ENCODE data around the gene ASCC3.

ASCC3 gene

DNA sequence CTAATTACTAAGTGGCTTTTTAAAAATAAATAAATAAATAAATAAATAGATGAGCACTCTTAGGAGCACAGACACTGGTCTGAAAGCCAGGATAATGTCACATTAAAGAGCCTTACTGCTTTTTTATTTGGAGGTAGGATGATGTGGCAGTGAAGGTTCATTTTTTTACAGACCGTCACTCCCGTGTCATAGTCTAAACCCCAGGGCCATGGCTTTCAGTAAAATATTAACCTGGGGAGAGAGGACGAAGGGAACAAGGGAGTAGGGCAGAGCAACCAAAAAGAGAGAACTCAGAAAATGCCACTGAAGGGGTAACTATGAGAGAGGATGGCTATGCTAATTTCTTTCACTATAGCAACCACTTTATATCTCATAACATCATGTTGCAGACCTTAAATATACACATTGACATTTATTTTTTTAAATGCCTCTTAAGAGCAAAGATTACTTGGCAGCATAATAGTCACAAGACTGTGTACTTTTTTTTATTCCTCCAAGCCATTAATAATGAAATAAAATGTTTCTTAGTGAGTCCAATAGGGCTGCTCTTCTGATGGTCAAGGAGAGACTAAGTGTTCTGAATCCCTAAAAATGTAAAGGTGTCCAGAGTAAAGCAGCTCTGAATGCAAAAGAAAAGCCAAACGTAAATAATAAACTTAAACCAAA is 315.6 kb downstream of the ASCC3 start:
- no peak for DNase-seq

DNA sequence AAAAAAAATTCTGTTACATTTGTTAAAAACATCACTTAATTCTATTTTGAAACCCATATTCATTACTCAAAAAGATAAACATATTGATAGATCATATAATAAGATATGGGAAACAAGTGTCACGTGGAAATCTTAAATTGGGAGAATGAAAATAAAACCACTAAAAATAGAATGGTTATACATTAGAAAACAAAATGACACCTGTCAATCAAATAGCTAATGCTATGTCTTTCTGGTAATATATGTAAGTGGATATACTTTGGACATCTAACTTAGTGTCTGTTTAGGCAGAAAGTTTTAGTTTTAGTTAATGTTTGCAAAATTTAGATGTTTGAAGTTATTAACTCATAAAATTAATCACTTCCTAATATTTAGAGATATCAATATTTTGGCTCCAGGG is 321.3 kb downstream of the ASCC3 start:
- no peak for DNase-seq

DNA sequence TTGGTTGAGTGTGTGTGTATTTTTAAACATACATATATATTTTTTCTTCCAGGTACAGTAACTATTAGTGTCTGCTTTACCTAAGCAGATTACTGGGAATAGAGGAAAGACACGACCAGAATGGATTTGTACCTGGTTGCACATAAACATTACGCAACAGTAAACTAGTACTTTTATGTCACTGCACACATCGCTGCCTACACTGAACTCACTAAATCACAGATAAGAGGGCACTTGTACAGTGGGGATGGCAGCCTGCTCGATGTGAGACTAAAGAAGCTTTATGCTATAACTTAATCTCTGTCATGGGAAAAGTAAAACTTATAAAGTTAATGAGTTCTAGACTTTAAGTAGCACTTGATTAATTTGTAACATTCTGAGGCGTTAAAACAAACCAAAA is 326.9 kb downstream of the ASCC3 start:
- DNase-seq, result no peak

DNA sequence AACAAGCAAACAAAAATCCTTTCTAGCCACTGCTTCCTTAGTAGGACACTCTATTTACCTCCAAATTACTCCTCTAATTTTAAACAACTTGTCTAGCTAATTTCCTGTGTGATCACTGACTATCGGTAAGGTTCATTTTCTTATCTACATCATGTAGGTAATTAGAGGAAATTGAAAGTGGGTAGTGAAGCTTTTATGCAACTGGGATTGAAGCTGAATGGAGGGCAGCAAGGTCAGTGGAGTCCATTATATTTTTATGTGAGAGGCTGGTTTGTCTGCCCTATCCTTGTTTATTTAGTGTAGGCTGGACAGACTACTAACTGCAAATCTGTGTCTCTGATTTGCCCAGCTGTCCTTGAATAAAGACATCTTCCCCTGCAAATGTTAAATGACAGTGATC is 327.9 kb downstream of the ASCC3 start:
- no peak for DNase-seq

DNA sequence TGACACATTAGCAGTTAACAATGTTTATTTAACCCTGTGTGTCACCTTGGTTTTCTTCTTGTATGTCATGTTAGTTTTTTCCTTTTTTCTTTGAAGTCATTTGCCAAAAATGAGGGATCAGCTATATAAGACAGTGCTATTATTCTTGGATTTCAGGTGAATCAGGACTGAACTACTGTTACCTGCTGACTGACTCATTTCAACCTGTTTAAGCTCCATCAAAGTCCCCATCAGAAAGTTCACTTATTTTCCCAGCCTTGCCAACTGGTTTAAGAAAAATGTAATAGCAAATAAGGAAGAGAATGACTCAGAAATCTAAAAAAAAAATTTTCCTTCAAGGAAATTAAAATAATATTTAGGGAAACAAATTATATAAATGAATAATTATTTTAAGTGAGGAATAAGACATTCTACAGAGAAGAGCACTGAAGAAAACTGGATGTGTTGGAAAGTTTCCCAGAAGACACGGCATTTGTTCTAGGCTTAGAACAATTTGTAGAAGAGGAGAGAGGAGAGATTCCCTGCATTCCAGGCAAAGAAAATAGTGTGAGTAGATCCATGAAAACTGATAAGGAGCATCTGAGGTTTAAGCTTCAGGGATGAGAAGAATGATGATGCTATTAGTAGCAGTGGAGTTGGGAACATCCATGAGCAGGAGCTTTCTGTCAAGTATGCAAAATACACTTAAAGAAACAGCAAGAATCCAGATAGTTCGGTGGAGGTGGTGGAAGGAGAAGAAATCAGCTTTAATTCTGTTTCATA is 331.5 kb downstream of the ASCC3 start:
- DNase-seq, result no peak

DNA sequence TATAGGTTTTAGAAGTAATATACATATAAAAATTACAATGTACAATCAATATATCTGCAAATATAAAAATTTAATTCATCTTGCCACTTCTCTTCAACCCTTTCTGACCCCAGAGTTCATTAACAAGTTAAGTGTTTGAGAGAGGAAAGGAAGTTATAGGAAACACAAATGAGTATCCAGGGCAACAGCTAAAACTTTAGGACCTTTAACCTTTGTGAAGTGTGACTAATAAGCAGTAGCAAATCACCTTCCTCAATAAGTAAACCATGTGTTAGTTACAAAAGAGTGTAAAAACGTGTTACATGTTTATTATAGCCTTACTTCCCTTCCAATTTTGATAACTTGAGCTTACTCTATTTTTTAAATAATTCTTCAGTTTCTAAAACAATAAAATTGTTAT is 343.0 kb downstream of the ASCC3 start:
- no peak for DNase-seq

DNA sequence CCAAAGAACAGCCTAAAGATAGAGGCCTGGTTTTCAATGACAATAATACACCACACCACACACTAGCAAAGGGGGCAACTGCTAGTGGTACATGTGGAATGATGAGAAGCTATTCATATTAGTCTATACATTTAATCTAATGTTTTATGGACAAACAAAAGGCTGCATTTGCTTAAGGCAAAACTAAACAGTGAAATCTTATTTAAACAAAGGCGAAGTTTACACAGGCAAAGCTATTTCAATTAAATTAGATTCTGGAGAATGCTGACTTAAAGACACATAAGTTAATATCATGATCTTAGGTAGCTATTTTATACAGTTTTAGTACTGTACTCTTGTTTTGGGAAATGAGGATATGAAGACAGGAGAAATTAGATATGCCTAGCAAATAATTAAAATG is 362.5 kb downstream of the ASCC3 start:
- DNase-seq, result no peak

DNA sequence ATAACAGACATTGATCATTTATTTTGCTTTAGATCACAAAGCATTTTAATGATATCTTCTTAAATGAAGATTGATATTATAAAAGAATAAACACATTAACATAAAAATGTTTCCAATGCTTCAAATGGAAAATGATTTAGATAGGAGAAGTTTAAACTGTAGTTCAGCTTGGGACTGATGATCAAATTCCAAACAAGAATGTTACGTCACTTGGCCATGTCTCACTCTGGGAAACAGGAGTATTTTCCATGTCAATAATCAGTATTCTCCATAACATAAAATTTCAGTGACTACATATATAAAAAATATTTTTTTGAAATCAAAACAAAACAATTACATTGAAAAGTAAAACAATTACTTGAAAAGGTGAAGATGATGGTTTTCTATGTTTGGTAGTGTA is 363.5 kb downstream of the ASCC3 start:
- DNase-seq, result no peak

DNA sequence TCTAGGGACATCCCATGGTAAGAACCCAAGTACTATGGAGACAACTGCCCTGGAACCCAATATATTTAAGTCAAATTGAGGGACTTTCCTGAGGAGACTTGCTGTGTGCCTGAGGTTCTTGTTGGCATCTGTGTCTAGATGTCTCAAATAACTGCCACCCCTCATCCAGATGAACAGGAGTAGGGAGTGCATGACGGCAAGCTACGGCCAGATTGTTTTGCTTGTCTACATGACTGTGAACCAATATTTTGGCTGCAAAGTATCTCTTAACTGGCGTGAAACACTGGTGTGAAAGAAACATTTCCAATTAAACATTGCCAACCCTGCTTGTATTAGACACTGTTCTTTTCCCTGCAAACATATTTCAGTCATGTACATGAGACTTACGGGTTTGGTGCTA is 364.0 kb downstream of the ASCC3 start:
- no peak for DNase-seq

DNA sequence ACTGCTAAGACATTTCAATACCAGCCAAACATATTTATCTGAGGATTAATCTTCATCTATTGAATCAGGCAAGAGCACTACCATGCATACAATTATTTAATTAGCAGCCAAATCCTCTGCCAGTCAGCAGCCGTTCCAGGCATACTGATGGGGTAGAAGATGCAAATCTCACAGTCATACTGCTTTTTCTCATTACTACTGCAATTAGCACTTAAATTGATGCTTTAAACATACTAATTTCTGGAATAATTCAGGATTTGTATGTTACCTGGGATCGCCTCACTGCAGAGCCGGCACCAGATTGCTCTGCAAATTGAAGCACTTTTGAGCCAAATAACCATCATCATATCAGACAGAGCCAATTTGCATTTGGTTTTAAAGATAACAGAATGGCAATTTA is 366.5 kb downstream of the ASCC3 start:
- DNase-seq, result no peak

DNA sequence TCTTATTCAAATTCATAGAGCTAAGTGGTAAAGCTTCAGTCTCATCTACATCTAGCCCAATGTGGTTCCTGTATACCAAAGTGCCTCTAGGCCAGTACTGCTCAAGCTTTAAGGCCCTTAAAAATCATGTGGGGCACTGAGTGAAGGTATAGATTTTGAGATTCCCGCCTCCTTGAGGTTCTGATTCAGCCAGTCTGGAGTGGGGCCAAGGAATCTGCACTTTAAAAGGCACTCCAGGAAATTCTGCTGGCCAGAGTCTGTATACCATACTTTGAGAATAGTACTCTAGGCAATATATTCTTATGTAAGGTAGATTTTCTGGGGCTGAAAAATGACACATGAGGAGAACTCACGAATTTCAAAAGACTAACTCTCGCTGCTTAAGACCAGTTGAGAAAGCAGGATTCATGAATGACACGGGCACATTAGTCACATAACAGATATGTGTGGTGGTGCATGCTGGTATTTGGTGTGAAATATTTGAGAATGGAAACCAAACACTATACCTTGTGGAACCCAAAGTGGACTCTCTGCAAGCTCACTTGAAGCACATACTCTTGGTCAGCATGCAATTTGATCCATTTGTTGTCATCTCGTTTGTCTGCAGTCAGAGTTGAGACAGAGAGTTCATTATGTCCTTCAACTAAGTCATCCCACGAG is 368.8 kb downstream of the ASCC3 start:
- no peak for DNase-seq

DNA sequence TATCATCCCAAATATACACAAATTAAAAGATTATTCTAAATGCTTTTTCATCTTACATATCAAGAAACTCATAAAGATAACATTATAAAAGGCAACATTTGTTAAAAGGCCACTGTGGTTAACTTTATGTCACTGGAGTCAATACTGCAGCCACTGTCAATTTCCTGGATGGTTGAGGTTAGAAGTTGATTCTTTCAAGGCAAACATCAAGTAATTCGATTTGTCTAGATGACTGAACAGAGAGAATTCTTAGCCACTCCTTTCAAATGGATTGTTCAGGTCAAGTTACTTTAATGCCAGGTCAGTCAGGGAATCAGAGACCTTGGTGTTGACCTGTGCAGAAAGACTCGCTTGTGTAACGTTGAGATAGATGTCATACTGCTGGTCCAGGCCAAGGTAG is 372.0 kb downstream of the ASCC3 start:
- no peak for DNase-seq

DNA sequence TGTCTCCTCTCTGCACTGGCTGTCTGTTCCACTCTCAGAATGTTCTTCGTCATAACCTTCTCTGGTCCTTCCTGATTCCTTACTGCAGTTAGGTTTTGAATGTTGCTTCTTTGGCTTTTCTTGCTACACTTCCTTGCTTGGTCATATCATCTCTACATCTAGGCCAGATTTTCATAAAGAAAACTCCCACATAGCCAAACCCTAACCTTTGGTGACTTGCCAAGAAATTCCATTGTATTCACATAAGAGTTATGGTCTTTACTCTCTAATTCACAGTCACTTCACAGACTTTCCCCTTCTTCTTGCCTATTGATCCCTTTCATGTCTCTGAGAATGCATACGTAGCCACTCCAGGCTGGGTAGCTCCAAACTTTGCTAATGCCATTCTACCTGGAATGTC is 374.5 kb downstream of the ASCC3 start:
- DNase-seq, result no peak

DNA sequence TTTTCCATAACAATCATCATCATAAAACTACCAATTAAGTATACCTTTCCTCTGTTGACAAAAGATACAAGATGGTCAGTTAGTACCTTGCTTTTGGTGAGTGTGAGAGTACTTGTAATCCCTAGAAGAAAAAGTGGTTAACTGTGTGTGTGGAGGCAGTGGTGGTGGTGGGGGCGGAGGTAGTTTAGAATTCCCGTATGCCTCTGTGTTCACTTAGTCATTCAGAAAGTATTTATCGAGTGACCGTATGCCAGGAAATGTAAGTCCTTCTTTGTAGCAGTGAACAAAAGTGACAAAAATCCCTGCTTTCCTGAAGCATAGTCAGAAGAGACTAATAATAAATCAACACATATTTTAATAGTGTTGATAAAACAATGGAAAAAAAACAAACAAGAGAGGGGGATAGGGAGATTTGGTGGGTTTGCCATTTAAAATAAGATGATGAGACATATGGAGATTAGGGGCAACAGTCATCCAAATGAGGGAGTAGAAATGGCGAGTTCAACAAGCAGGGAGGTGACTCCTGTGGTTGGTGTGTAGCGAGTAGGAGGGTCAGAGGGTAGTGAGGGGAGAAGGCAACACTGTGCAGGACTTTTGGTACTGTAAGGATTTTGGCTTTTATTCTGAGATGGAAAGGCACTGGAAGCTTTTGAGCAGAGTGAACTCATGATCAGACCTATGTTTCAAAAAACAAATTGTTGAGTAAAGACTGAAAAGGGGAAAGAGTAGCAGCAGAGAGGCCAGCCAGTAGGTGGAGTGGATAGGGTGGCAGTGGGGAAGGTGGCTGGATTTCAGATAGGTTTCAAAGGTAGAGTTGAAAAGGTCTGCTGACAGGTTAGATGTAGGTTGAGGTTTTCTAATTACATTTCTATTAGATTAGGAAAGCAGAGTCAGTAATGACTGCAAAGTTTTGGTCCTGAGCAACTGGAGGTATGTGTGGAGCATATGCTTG is 376.1 kb downstream of the ASCC3 start:
- DNase-seq, result no peak

DNA sequence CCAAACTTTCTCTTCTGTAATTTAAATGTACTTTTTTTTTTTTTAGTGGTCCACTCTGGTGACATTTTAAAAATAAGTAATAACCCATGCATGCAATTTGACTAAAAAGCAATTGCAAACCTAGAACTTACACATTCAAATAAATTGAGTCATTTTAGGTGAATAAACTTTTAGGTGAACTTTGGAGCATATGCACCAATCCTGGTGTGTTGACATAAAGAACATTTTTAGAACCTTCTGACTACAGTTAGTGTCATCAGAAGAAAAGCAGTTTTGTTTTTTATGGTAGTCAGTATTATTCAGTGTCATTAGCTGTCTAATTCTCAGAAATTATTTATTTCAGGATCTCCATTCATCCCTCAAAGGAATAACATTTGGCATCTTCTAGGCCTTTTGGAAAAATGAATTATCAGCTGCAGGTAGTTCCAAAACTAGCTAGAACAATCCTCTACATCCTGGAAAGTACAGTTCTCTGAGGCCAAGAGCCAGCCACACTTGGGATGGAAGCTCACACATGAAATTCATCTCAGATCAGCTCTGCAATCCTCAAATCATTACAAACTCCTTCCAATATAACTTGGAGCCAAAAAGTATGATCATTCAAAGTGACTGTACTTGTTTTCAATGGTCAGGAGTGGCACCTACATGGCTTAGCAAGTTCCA is 378.0 kb downstream of the ASCC3 start:
- no peak for DNase-seq

DNA sequence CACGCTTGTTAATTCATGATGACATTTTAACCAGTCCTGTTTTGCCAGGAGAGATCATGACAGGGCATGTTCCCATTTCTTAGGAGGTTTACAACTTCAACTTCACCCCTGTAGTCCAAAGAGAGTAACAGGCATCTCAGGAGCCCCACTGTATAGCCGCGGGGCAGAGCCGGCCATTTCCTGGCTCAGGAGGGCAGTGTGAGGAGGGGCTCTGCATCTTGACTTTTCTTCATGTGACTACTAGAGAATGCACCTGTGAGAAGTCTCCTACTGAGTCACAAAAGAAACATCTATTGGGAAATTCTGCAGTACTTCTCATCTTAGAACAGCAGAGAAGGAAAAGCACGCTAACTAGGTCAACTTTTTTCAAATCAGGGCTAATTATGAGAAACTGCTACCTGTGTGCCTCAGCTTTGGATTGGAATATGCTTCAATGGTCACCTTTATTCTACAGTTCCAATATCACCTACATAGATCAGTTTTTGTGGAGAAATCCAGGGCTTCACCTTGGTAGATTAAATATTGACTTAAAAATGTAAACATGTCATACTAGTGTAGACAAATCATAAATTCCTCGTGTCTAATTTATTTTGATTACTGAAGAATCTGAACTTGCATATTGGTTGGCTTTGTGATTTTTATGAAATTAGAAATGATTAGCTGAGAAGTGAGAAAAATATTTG is 387.8 kb downstream of the ASCC3 start:
- DNase-seq, result no peak

DNA sequence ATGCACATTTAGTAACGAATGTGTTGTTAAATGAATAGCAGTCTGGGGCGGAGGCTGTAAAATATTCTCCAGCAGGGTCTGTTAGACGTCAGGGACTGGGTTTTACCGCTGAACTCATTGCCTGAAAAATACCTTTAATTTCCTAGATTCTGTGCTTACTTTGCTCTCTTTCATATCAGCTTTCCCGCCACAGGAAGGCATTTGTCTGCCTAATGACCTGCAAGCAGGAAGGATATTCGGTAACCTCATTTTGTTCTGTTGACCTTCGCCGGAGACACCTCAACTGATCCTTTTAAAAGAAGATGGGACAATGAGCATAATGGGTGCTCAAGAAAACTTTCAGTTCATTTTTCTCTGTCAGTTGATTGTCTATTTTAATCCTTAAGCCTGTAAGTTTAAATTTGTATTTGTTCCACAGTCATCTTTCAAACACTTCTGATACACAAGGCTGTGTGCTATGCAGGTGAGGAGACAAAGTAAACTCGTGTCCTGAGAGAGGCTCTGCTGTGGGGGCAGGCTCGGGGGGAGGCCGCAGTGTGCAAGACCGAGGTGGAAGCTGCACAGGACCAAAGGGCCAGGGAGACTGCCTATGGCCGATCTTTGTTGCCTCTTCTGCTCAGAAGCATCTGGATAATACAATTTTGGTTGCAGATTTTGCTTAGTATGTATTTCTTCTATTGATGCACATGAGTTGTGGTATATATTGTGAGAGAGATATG is 389.0 kb downstream of the ASCC3 start:
- DNase-seq, result no peak

DNA sequence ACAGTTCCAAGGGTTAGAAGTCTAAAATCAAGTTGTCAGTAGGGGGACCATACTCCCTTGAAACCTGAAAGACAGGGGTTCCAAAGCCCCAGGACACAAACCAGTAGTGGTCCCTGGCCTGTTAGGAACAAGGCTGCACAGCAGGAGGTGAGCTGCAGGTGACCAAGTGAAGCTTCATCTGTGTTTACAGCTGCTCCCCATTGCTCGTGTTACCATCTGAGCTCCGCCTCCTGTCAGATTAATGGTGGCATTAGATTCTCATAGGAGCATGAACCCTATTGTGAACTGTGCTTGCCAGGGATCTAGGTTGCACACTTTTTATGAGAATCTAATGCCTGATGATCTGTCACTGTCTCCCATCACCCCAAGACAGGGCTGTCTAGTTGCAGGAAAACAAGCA is 391.1 kb downstream of the ASCC3 start:
- no peak for DNase-seq

DNA sequence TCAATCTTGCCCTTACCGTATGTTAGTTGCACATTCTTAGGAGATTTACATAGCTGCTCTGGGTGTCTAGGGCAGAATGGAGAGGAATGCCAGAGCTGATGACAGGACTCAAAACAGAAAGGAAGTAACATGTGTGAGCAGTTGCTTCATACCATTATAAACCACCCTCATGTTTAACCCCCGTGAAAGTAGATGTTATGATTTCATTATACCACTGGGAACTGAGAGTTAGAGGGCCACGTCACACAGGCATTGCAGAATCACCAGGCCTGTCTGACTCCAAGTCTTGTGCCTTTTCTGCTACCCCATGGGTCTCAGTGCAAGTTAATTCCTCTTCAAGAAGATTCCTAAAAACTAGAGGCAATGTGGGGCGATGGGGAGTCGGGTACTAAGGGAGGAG is 392.9 kb downstream of the ASCC3 start:
- no peak for DNase-seq

DNA sequence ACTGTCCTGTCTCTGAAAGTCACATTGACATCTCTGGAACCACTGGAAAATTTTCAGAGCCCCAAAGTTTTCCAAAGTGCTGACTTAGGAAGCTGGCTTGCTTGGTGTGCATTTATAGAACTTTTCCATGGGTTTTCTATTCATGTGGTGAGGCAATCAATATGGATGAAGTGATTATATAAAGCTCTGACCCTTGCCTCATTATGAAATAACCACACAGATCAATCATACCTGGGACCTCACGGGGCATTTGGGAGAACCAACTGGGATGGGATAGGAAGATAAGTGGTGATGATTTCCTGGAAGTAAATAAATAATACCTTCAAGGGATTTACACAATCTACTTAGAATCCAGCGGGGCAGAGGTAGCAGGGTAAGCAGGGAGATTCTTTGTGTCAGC is 393.5 kb downstream of the ASCC3 start:
- no peak for DNase-seq

DNA sequence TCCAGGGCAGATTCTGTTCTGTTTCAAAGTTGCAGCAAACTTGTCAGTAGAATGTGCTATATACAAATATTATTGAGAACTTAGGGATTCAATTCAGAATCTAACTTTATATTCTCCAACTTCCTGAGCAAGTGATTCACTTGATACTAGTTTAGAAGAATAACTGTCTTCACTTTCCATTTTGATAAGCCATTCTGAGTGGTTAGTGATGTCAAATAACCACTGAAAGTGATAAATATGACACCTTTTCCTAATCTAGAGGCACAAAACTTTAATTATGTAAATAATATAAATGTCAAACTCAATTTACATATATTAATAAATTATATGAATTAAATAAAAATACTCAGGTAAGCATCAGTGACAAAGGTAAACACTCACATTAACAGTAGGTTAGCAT is 395.9 kb downstream of the ASCC3 start:
- DNase-seq, result no peak
